ENCODE measurements around the gene PHETA1. TPM values are rescaled to one million over a fixed set of nuclear protein-coding genes. Genes with fewer than 3 reads are reported as not detected.
"Not testable (repeated sequence)": the region's sequence is repeated elsewhere in the genome, so short reads cannot be mapped to it uniquely, and the experiment has no call there.

Gene PHETA1
- total RNA-seq, 2 donors from 2014 or later = 11.5 to 13.4 TPM

DNA sequence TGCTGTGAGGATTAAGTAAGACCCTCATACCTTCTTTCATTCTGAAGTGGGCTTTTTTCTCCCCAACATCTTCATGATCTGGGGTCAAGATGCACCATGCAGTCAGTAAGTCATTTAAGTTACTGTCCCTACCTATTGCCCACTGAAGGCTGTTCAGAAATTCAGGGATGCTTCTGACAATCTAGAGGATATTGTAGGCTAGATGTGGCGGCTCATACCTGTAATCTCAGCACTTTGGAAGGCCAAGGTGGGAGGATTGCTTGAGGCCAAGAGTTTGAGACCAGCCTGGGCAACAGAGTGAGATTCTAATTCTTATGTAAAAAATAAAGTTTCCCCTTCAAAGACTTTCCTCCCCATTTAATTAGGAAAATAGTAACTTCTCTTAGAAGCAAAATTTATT, 28.7 kb downstream of the PHETA1 start:
- H3K4me1 ChIP-seq = no peaks in the 10 kb centered on the region
- H3K27ac ChIP-seq = no peak overlapping the region
- no peaks in the 10 kb centered on the region for H3K36me3 ChIP-seq
- peaks cover 0 to 3% of the 10 kb centered on the region in 2 donors for H3K9me3 ChIP-seq
- no peak overlapping the region for H3K4me3 ChIP-seq
- TF ChIP-seq, protein P1, sequence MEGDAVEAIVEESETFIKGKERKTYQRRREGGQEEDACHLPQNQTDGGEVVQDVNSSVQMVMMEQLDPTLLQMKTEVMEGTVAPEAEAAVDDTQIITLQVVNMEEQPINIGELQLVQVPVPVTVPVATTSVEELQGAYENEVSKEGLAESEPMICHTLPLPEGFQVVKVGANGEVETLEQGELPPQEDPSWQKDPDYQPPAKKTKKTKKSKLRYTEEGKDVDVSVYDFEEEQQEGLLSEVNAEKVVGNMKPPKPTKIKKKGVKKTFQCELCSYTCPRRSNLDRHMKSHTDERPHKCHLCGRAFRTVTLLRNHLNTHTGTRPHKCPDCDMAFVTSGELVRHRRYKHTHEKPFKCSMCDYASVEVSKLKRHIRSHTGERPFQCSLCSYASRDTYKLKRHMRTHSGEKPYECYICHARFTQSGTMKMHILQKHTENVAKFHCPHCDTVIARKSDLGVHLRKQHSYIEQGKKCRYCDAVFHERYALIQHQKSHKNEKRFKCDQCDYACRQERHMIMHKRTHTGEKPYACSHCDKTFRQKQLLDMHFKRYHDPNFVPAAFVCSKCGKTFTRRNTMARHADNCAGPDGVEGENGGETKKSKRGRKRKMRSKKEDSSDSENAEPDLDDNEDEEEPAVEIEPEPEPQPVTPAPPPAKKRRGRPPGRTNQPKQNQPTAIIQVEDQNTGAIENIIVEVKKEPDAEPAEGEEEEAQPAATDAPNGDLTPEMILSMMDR (IDR thresholded peaks at IDR 0.05) = no peak
- no peaks in the 10 kb centered on the region for H3K27me3 ChIP-seq
- DNase-seq (ENCODE audit: low spot score) = no peak

DNA sequence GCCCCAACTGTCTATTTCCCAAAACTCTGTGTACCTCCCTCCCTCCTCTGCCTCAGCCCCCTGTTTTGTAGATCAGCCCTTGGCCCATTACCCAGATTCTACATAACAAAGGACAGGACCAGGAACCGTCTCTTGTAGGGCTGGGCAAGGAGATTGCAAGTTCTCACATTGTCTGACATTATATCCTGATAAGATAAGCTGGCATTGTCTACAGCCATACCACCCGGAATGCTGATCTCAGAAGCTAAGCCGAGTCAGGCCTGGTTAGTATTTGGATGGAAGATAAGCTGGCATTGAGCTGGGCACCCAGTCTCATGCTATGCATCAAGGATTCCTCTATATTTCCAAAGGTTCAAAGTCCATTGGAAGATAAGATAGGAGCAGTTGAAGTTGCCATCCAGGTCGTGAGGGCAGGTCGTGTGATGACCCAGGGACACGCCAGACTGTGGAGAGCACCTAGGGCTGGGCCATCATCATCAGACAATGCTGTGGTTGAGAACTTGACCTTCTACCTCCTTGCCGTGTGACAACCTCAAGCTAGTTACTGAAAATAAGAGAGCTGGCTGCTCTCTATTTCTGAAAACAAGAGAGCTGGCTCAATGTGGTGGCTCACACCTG, 29.5 kb downstream of the PHETA1 start:
- TF ChIP-seq, protein P1 (IDR thresholded peaks at IDR 0.05) = no peak
- H3K4me1 ChIP-seq = no peaks in the 10 kb centered on the region
- H3K4me3 ChIP-seq = no peak overlapping the region
- H3K9me3 ChIP-seq = peaks cover 0 to 3% of the 10 kb centered on the region in 2 donors
- no peaks in the 10 kb centered on the region for H3K27me3 ChIP-seq
- no peak overlapping the region for H3K27ac ChIP-seq
- no peak for DNase-seq (ENCODE audit: low spot score)
- no peaks in the 10 kb centered on the region for H3K36me3 ChIP-seq

DNA sequence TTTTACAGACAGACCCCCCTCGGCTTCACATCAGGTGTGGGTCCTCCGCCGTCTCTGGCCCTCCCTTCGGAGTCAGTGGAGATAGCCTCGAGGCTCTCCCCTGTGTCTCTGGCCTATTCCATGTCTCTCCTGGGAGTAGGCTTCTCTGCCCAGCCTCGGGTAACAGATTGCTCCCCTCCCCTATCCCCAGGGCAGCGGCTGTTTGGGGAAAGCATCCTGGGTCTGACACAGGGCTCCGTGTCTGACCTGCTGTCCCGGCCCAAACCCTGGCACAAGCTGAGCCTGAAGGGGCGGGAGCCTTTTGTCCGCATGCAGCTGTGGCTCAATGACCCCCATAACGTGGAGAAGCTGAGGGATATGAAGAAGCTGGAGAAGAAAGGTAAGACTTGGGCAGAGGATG, 30.8 kb downstream of the PHETA1 start:
- no peaks in the 10 kb centered on the region for H3K27me3 ChIP-seq
- peaks cover 0 to 2% of the 10 kb centered on the region in 2 donors for H3K9me3 ChIP-seq
- TF ChIP-seq, protein P1 (IDR thresholded peaks at IDR 0.05) = no peak
- H3K27ac ChIP-seq = no peak overlapping the region
- no peak overlapping the region for H3K4me3 ChIP-seq
- no peak for DNase-seq (ENCODE audit: low spot score)
- H3K4me1 ChIP-seq = no peaks in the 10 kb centered on the region
- H3K36me3 ChIP-seq = no peaks in the 10 kb centered on the region

DNA sequence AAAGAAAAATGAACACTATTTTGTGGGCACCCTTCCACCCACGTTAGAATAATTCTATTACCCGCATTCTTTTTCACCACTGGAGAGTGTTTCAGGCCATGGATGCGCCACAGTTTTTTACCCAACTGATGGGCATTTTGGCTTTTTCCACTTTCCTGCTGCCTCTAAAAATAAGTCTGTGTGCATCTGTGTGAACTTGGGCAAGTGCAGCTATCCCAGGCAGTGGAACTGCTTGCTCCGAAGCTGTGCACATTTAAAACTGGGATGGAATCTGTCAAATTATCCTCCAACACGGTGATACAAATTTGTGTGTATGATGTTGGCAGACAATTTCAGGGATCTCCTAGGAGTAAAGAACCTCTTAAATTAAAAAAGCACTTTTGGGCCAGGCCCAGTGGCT, 31.5 kb downstream of the PHETA1 start:
- Histone ChIP-seq H3K9me3 (no peaks in the 10 kb centered on the region), H3K27me3 (no peaks in the 10 kb centered on the region), H3K4me1 (no peaks in the 10 kb centered on the region), H3K27ac (no peak overlapping the region), H3K36me3 (no peaks in the 10 kb centered on the region), H3K4me3 (no peak overlapping the region)
- TF ChIP-seq, protein P1 (IDR thresholded peaks at IDR 0.05) = no peak
- DNase-seq (ENCODE audit: low spot score) = no peak

DNA sequence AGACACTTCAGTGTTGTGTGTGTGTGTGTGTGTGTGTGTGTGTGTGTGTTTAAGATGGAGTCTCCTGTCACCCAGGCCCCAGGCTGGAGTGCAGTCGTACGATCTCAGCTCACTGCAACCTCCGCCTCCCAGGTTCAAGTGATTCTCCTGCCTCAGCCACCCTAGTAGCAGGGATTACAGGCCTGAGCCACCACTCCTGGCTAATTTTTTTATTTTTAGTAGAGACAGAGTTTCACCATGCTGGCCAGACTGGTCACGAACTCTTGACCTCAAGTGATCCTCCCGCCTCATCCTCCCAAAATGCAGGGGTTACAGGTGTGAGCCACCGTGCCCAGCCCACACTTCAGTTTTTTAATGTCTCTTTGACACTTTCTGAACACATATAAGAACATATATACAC, 32.5 kb downstream of the PHETA1 start:
- not testable (repeated sequence) for H3K36me3 ChIP-seq; H3K27ac ChIP-seq; DNase-seq (ENCODE audit: low spot score); H3K27me3 ChIP-seq; H3K4me1 ChIP-seq; H3K9me3 ChIP-seq; H3K4me3 ChIP-seq

DNA sequence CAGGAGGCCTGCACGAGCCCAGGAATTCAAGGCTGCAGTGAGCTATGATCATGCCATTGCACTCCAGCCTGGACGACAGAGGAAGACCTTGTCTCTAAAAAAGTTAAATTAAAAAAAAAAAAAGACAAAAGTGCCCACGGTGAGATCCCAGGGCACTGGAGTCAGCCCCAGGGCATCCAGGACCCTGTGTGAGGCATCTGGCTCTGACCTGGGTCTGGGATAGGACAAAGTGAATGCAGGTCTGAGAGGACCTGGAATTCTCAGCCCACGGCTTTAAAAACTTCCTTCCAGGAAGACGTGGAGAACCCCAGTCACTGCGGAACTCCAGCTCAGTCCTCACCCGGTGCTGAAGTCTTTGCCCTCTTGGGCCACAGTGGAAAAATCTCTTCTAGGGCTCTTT, 33.1 kb downstream of the PHETA1 start:
- H3K36me3 ChIP-seq = no peaks in the 10 kb centered on the region
- H3K4me3 ChIP-seq = no peak overlapping the region
- no peaks in the 10 kb centered on the region for H3K9me3 ChIP-seq
- no peaks in the 10 kb centered on the region for H3K4me1 ChIP-seq
- H3K27ac ChIP-seq = no peak overlapping the region
- TF ChIP-seq, protein P1 (IDR thresholded peaks at IDR 0.05) = no peak
- H3K27me3 ChIP-seq = no peaks in the 10 kb centered on the region
- DNase-seq (ENCODE audit: low spot score) = no peak

DNA sequence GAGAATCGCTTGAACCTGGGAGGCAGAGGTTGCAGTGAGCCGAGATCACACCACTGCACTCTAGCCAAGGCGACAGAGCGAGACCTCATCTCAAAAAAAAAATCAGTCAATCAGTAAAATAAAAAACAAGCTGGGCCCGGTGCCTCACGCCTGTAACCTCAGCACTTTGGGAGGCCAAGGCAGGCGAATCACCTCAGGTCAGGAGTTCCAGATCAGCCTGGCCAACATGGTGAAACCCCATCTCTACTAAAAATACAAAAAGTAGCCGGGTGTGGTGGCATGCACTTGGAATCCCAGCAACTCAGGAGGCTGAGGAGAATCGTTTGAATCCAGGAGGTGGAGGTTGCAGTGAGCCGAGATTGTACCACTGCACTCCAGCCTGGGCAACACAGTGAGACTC, 33.6 kb downstream of the PHETA1 start:
- not testable (repeated sequence) for H3K9me3 ChIP-seq; DNase-seq (ENCODE audit: low spot score); H3K4me1 ChIP-seq; H3K4me3 ChIP-seq; H3K27ac ChIP-seq; H3K27me3 ChIP-seq; H3K36me3 ChIP-seq
